ENCODE measurements around the gene EZR. TPM values are rescaled to one million over a fixed set of nuclear protein-coding genes. Genes with fewer than 3 reads are reported as not detected.
A peak's percentile ranks its signal among the peaks of the same experiment; 100 is the strongest.

The EZR gene
- polyA plus RNA-seq, 2 of the 4 experiments (the other 2 are of a cell fraction) = 219 to 254 TPM

DNA sequence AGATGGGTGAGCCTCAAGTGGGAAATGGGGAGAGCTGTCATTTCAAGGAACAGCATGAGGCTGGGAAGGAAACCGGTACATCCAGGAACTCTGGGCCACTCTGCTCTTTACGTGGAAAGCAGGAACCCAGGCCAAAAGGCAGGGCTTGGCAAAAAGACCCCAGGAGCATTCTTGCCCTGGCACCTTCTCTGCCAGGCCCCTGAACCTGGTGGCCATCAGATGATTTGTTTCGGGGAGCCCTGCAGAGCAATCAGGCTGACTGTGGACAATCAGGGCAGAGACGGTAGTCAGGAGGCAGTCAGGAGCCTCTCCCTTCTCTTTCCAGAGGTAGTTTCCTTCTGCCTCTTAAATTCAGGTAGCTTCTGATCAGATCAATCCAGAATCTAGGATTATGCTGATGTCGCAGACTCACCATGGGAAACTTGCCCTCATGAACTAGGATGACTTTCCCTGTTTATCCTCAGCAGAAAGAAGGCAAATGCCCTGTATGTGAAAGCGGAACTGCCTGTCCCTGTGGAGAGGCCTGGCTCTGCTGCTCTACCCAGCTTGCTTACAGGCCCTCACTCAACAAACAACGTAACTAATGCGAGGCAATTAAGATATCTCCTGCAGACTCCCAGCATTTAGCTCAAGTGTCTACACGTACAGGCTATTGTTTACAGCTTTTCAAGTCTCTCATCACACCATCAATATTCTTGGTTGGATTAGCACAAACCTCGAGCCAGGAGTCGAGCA is 36.6 kb downstream of the EZR start (continued):
- TF ChIP-seq, protein P1, sequence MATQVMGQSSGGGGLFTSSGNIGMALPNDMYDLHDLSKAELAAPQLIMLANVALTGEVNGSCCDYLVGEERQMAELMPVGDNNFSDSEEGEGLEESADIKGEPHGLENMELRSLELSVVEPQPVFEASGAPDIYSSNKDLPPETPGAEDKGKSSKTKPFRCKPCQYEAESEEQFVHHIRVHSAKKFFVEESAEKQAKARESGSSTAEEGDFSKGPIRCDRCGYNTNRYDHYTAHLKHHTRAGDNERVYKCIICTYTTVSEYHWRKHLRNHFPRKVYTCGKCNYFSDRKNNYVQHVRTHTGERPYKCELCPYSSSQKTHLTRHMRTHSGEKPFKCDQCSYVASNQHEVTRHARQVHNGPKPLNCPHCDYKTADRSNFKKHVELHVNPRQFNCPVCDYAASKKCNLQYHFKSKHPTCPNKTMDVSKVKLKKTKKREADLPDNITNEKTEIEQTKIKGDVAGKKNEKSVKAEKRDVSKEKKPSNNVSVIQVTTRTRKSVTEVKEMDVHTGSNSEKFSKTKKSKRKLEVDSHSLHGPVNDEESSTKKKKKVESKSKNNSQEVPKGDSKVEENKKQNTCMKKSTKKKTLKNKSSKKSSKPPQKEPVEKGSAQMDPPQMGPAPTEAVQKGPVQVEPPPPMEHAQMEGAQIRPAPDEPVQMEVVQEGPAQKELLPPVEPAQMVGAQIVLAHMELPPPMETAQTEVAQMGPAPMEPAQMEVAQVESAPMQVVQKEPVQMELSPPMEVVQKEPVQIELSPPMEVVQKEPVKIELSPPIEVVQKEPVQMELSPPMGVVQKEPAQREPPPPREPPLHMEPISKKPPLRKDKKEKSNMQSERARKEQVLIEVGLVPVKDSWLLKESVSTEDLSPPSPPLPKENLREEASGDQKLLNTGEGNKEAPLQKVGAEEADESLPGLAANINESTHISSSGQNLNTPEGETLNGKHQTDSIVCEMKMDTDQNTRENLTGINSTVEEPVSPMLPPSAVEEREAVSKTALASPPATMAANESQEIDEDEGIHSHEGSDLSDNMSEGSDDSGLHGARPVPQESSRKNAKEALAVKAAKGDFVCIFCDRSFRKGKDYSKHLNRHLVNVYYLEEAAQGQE (IDR thresholded peaks at IDR 0.05) = no peak
- TF ChIP-seq POLR2A (IDR thresholded peaks at IDR 0.05; ENCODE audit: low read length) (no peak), HEYL (CRISPR knock-in tag; IDR thresholded peaks at IDR 0.05) (no peak)

DNA sequence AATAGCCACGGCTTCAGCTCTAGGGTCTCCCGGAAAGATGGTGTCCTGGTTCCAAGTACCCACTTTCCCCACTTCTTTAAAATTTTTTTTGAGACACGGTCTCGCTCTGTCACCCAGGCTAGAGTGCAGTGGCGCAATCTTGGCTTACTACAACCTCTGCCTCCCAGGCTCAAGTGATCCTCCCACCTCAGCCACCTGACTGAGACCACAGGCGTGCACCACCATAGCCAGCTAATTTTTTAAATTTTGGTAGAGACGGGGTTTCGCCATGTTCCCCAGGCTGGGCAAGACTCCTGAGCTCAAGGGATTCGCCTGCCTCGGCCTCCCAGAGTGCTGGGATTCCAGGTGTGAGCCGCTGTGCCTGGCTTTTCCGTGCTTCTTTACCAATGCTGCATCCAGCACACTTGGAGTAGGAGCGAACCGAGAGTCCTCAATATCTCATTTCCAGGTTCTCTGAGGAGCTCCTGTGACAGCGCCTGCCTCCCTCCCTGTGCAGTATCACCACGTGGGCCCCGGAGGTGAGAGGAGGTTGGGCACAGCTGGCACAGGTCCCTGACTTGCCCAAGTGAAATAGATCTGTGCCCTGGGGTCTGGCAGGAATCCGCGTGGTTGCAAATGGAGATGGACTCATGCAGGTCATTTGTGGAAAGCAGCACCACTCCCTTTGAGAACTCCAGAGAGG is 37.3 kb downstream of the EZR start:
- peaks cover 11% of the 10 kb centered on the region; the same call in 2 of the 3 replicates for H3K4me1 ChIP-seq
- CTCF ChIA-PET = interaction anchor here (0.8 to 1.2 kb wide), 3 partner anchors 14 to 177 kb away, joined by 3 read pairs; no protein-coding TSS in a partner anchor
- H3K27ac ChIP-seq = no peak overlapping the region

DNA sequence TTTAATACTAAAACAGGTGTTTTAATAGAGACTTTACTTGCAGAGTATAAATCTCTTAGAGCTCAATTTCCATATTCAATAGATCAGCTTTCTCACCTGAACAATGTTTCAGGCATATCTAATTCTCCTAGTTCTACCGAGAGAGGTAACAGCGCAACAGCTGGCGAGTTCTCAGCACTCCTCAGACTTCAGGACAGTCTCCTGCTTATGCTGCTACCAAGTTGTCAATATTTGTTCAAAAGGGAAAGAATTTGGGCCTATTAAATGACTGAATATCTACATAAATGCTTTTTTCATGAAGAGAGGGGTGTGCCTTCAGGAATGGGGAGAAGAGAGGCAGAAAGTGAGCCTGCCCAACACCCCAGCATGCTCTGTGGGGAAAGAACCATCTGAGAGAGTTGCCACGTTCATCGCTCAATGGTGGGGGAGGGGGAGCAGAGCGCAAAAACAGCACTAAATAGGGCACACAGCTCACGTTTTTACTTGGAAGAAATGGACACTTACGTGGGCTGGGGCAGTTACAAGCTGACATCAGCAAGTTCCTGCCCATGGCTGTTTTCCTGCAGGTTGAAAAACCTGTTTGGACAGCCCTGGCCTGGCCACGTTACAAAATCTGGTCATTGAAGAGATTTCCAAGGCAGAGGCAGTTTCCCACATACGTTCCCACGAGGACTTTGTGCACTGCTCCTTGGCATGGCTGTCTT is 38.0 kb downstream of the EZR start:
- FAIRE-seq (no peak), DNase-seq (ENCODE audit: low read depth in 1 of 2, low spot score in 1 of 2) (no peak), ATAC-seq (no peak)
- H3K4me3 ChIP-seq = no peak overlapping the region
- no peaks in the 10 kb centered on the region for H3K9me3 ChIP-seq
- H3K27ac ChIP-seq = no peak overlapping the region
- CTCF ChIA-PET = interaction anchor here (1.0 kb wide), 1 partner anchor 88 kb away, joined by 3 read pairs; no protein-coding TSS in a partner anchor
- no peak overlapping the region for H3K4me2 ChIP-seq
- 77% methylated on average over 11 of the region's 11 CpGs for WGBS (ENCODE audit: missing lambda C conversion rate)
- POLR2A ChIA-PET = interaction anchor here (0.6 kb wide), 1 partner anchor 71 kb away, joined by 3 read pairs; no protein-coding TSS in a partner anchor
- H3K4me1 ChIP-seq = peaks cover 11% of the 10 kb centered on the region; the same call in 2 of the 3 replicates
- TF ChIP-seq RARB (CRISPR knock-in tag; IDR thresholded peaks at IDR 0.05) = no peak
- TF ChIP-seq MAFK (IDR thresholded peaks at IDR 0.05; ENCODE audit: partially characterized antibody) = peak; percentile 35
- no peak for TF ChIP-seq ZFP36 (IDR thresholded peaks at IDR 0.05; ENCODE audit: borderline replicate concordance, partially characterized antibody)
- TF ChIP-seq JUN (IDR thresholded peaks at IDR 0.05) = no peak
- no peak for TF ChIP-seq NFE2L2 (conservative IDR thresholded peaks at IDR 0.05; ENCODE audit: low read length)

More for the DNA sequence above, 37.3 kb downstream of the EZR start:
- no peak for DNase-seq (ENCODE audit: low read depth in 1 of 2, low spot score in 1 of 2)
- WGBS (ENCODE audit: missing lambda C conversion rate) = 90% methylated on average over 15 of the region's 19 CpGs
- FAIRE-seq = no peak
- no peak overlapping the region for H3K4me2 ChIP-seq
- H3K4me3 ChIP-seq = no peak overlapping the region
- POLR2A ChIA-PET = no interaction called here
- TF ChIP-seq NFE2L2 (conservative IDR thresholded peaks at IDR 0.05; ENCODE audit: low read length) (no peak), MYC (IDR thresholded peaks at IDR 0.05; ENCODE audit: borderline replicate concordance, low read length) (no peak), ZSCAN20 (CRISPR knock-in tag; IDR thresholded peaks at IDR 0.05) (no peak), CEBPB (IDR thresholded peaks at IDR 0.05) (no peak), CHD4 (IDR thresholded peaks at IDR 0.05; ENCODE audit: borderline replicate concordance) (no peak), NR3C1 (IDR thresholded peaks at IDR 0.05) (no peak), BHLHE40 (IDR thresholded peaks at IDR 0.05; ENCODE audit: low read depth, low read length) (no peak), CBX2 (IDR thresholded peaks at IDR 0.05; ENCODE audit: borderline replicate concordance, low read depth) (no peak), NPAS2 (CRISPR knock-in tag; IDR thresholded peaks at IDR 0.05; ENCODE audit: borderline replicate concordance) (no peak), JUN (IDR thresholded peaks at IDR 0.05) (no peak)
- TF ChIP-seq, protein P2, sequence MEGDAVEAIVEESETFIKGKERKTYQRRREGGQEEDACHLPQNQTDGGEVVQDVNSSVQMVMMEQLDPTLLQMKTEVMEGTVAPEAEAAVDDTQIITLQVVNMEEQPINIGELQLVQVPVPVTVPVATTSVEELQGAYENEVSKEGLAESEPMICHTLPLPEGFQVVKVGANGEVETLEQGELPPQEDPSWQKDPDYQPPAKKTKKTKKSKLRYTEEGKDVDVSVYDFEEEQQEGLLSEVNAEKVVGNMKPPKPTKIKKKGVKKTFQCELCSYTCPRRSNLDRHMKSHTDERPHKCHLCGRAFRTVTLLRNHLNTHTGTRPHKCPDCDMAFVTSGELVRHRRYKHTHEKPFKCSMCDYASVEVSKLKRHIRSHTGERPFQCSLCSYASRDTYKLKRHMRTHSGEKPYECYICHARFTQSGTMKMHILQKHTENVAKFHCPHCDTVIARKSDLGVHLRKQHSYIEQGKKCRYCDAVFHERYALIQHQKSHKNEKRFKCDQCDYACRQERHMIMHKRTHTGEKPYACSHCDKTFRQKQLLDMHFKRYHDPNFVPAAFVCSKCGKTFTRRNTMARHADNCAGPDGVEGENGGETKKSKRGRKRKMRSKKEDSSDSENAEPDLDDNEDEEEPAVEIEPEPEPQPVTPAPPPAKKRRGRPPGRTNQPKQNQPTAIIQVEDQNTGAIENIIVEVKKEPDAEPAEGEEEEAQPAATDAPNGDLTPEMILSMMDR (IDR thresholded peaks at IDR 0.05) = no peak
- TF ChIP-seq, protein P3, sequence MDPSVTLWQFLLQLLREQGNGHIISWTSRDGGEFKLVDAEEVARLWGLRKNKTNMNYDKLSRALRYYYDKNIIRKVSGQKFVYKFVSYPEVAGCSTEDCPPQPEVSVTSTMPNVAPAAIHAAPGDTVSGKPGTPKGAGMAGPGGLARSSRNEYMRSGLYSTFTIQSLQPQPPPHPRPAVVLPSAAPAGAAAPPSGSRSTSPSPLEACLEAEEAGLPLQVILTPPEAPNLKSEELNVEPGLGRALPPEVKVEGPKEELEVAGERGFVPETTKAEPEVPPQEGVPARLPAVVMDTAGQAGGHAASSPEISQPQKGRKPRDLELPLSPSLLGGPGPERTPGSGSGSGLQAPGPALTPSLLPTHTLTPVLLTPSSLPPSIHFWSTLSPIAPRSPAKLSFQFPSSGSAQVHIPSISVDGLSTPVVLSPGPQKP (IDR thresholded peaks at IDR 0.05; ENCODE audit: low read depth, low read length) = no peak
- H3K9me3 ChIP-seq = no peaks in the 10 kb centered on the region
- ATAC-seq = peak in 1 of 2 experiments; percentile 7; a peak in 1 of 6 replicates

Data from A549 (cell line).